Activated CD8-positive, alpha-beta T cell treated with anti-CD3 and anti-CD28 coated beads for 36 hours (primary cell): ENCODE results near the gene SPIN2A. TPM values are rescaled to one million over a fixed set of nuclear protein-coding genes. Genes with fewer than 3 reads are reported as not detected.
"Not testable (repeated sequence)": the region's sequence is repeated elsewhere in the genome, so short reads cannot be mapped to it uniquely, and the experiment has no call there.

Experiments
- ATAC-seq: fragments of 200-7000 bp; cut with Tn5 transposase; one replicate; pipeline ENCODE4 v1.10.0; 2021; ENCODE audit warnings: mild to moderate bottlenecking, moderate library complexity
- CTCF ChIA-PET: fragments of 350-600 bp; sonication (Branson Sonifier 250); formaldehyde crosslinking; loops from one replicate; lab custom pipeline; 2021; ENCODE audit warnings: antibody characterized with exemption; lab: Charles Lee
- POLR2A ChIA-PET: fragments of 350-600 bp; sonication (Branson Sonifier 250); formaldehyde crosslinking; loops from one replicate; lab custom pipeline; 2021; ENCODE audit warnings: antibody characterized with exemption; lab: Charles Lee
- DNase-seq: peaks from one replicate; pipeline ENCODE4 v3.0.0-alpha.2; 2020
- H3K27ac Mint-ChIP-seq: one replicate; pipeline ENCODE4 v1.8.0; 2021; ENCODE audit warnings: mild to moderate bottlenecking, mixed read lengths
- H3K27me3 Mint-ChIP-seq: one replicate; pipeline ENCODE4 v1.8.0; 2021; ENCODE audit warnings: mixed read lengths
- H3K36me3 Mint-ChIP-seq: one replicate; pipeline ENCODE4 v1.8.0; 2021; ENCODE audit warnings: low read depth, mixed read lengths
- H3K4me1 Mint-ChIP-seq: one replicate; pipeline ENCODE4 v1.8.0; 2021; ENCODE audit warnings: low read depth, mixed read lengths
- H3K4me3 Mint-ChIP-seq: one replicate; pipeline ENCODE4 v1.8.0; 2021; ENCODE audit warnings: mild to moderate bottlenecking, moderate library complexity, mixed read lengths
- H3K9me3 Mint-ChIP-seq: one replicate; pipeline ENCODE4 v1.8.0; 2021; ENCODE audit warnings: mixed read lengths
- intact Hi-C: fragments of 100-400 bp; cut with micrococcal nuclease; formaldehyde crosslinking; loops from one replicate; pipeline ENCODE4 v1.10.0; 2022
- total RNA-seq, 2 experiments: library from RNA; stranded (reverse); gene quantifications; one replicate each; pipeline ENCODE4 v1.2.3, GENCODE V29; 2021
- TF ChIP-seq, protein P1 (sequence below): fragments of 200-600 bp; IDR thresholded peaks from one replicate; pipeline ENCODE4 v1.8.0; 2022; ENCODE audit warnings: antibody characterized with exemption, mild to moderate bottlenecking

The SPIN2A gene
- total RNA-seq, 2 experiments from 2014 or later: 0.36 to 0.81 TPM

- H3K36me3 Mint-ChIP-seq: no peaks in the 10 kb centered on the region
- intact Hi-C loops: no loop called here
- no peaks in the 10 kb centered on the region for H3K9me3 Mint-ChIP-seq
- ChIA-PET CTCF (no interaction called here), POLR2A (no interaction called here)
- no peak overlapping the region for H3K4me3 Mint-ChIP-seq
- no peak overlapping the region for H3K27ac Mint-ChIP-seq
- DNase-seq (no peak), ATAC-seq (no peak)
- TF ChIP-seq, protein P1, sequence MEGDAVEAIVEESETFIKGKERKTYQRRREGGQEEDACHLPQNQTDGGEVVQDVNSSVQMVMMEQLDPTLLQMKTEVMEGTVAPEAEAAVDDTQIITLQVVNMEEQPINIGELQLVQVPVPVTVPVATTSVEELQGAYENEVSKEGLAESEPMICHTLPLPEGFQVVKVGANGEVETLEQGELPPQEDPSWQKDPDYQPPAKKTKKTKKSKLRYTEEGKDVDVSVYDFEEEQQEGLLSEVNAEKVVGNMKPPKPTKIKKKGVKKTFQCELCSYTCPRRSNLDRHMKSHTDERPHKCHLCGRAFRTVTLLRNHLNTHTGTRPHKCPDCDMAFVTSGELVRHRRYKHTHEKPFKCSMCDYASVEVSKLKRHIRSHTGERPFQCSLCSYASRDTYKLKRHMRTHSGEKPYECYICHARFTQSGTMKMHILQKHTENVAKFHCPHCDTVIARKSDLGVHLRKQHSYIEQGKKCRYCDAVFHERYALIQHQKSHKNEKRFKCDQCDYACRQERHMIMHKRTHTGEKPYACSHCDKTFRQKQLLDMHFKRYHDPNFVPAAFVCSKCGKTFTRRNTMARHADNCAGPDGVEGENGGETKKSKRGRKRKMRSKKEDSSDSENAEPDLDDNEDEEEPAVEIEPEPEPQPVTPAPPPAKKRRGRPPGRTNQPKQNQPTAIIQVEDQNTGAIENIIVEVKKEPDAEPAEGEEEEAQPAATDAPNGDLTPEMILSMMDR: no peak
- no peaks in the 10 kb centered on the region for H3K4me1 Mint-ChIP-seq
- no peaks in the 10 kb centered on the region for H3K27me3 Mint-ChIP-seq
Observed at GRCh38 chrX:57134702-57135101, 2.5 kb downstream of the SPIN2A start.

DNA sequence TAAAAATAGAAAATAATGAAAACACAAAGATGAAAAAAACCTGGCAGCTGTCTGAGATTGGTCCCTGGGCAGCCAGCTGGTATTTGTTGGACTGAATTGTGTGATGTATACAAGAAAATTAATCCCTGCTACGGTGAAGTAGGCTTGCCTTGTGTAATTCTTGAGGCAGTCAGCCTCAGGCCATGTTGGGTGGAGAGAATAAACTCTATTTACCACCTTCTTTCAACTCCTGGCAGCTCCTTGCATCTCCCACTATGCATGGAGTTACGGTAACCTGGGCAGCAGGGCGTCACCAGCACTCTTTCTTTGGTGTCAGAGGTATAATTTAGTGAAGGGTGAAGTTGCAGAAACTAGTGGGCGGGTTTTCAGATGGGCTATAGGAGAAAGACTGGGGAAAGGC lies 3.5 kb downstream of the SPIN2A start:
- H3K36me3 Mint-ChIP-seq: no peaks in the 10 kb centered on the region
- no peak for ATAC-seq

DNA sequence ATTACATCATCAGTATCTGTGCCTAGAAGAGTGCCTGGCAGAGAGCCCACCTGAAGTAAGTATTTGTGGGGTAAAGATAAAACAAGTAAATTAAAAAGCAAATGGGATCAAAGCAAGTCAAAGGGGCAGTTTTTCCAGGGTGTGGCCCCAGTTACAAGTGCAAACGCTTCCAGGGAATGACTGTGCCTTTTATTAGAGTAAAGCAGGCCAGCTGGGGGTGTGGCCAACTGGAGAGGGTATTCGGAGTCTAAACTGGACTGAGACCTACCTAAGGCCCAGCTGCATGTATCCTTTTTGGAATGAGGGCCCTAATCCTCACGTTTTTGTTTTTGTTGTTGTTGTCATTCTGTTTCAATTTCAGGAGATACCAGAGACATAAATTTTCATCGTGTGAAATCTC lies 3.9 kb downstream of the SPIN2A start:
- ATAC-seq, H3K4me1 Mint-ChIP-seq, DNase-seq, H3K4me3 Mint-ChIP-seq, H3K27me3 Mint-ChIP-seq, H3K27ac Mint-ChIP-seq, intact Hi-C loops, H3K9me3 Mint-ChIP-seq, CTCF ChIA-PET, POLR2A ChIA-PET, H3K36me3 Mint-ChIP-seq: not testable (repeated sequence)

More for the DNA sequence above, 3.5 kb downstream of the SPIN2A start:
- Mint-ChIP-seq H3K9me3 (no peaks in the 10 kb centered on the region), H3K27ac (no peak overlapping the region), H3K4me1 (no peaks in the 10 kb centered on the region), H3K4me3 (no peak overlapping the region), H3K27me3 (no peaks in the 10 kb centered on the region)
- DNase-seq: no peak
- ChIA-PET CTCF (no interaction called here), POLR2A (no interaction called here)
- intact Hi-C loops: no loop called here
- TF ChIP-seq, protein P1: no peak

GRCh38 chrX:57132046-57132445 lies 5.2 kb downstream of the SPIN2A start:
- no peaks in the 10 kb centered on the region for H3K27me3 Mint-ChIP-seq
- no peak overlapping the region for H3K27ac Mint-ChIP-seq
- intact Hi-C loops: no loop called here
- H3K4me1 Mint-ChIP-seq: no peaks in the 10 kb centered on the region
- ChIA-PET POLR2A (no interaction called here), CTCF (no interaction called here)
- TF ChIP-seq, protein P1: no peak
- no peak overlapping the region for H3K4me3 Mint-ChIP-seq
- DNase-seq (no peak), ATAC-seq (no peak)
- no peaks in the 10 kb centered on the region for H3K9me3 Mint-ChIP-seq
- H3K36me3 Mint-ChIP-seq: no peaks in the 10 kb centered on the region

DNA sequence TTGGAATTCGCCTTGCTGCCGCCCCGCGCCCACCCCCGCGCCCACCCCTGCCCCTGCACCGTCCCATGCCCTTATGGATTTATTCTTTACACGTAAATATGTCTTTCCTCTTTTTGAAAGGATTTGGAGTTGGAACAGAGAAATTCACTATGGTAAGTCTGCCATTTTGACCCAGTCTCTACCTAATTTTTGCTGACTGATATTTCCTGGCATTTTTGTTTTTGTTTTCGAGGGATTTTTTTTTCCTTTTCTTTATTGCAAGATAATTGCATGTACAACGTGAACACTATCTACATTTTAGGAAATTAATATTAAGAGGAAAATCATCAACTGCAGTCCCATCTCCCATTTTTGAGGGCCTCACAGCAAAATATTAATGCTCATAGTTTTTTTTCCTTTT lies 15.4 kb downstream of the SPIN2A start:
- intact Hi-C loops: no loop called here
- peaks cover 7% of the 10 kb centered on the region for H3K36me3 Mint-ChIP-seq
- TF ChIP-seq, protein P1: no peak
- peak overlapping the region; percentile 83 for H3K4me3 Mint-ChIP-seq
- CTCF ChIA-PET: no interaction called here
- ATAC-seq: no peak
- H3K27me3 Mint-ChIP-seq: no peaks in the 10 kb centered on the region
- H3K9me3 Mint-ChIP-seq: no peaks in the 10 kb centered on the region
- peaks cover 7% of the 10 kb centered on the region for H3K4me1 Mint-ChIP-seq
- DNase-seq: no peak
- POLR2A ChIA-PET: no interaction called here
- peak overlapping the region; percentile 87 for H3K27ac Mint-ChIP-seq
